ENCODE results near the gene CBFB. TPM values are rescaled to one million over a fixed set of nuclear protein-coding genes. Genes with fewer than 3 reads are reported as not detected.

The CBFB gene
- total and polyA plus RNA-seq, 9 of the 15 experiments (the other 6 are each of a cell fraction or from before 2014, with no cell fraction given): 22.0 to 112 (median 66.5) TPM

DNA sequence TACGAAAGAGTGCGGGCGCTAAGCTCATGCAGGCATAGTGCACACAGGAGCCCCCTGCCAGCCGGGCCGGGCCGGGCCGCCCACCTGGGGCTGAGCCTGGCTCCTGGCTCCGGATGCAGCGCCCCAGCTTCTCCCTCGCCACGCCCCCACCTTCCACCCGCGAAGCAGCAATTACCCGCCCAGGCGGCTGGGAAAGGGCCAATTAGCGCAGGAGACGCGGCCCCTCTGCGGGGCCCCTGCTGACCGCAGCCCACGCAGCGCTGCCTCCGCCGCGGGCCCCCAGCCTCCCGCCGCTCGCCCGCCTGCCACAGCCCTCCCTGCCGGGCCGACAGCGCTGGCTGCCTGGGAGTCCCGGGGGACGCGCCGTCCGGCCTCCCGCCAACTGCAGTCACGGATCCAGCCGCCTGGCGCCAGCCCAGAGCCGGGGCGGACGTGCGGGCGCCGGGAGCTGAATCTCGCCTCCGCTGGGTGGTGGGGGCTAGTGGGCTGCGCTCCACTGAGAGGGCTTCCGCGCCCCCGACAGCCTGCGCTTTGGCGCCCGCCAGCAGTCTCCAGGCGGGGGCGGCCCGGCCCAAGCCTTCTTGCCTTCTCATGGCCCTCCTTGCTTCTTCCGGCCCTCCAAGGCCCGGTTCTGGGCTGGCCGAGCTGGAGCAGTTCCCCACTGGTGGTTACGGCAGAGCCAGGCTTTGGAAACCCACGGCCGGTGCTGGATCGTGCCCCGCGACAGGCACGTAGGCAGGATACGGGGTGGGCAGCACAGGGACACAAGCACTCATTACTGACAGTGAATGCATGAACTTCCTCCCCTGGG lies 14.9 kb upstream of the CBFB start (continued):
- TF ChIP-seq TAF9B (IDR thresholded peaks at IDR 0.05; ENCODE audit: partially characterized antibody) (no peak), BCL6 (CRISPR knock-in tag; IDR thresholded peaks at IDR 0.05) (no peak), CHD4 (IDR thresholded peaks at IDR 0.05; ENCODE audit: insufficient read depth, insufficient replicate concordance, low read depth, low read length, poor library complexity, severe bottlenecking) (no peak), ZNF408 (CRISPR knock-in tag; IDR thresholded peaks at IDR 0.05; ENCODE audit: low read depth) (no peak), HDAC1 (IDR thresholded peaks at IDR 0.05) (no peak), ETV5 (CRISPR knock-in tag; IDR thresholded peaks at IDR 0.05; ENCODE audit: low read depth) (no peak), DMBX1 (CRISPR knock-in tag; IDR thresholded peaks at IDR 0.05; ENCODE audit: borderline replicate concordance) (no peak), DACH1 (IDR thresholded peaks at IDR 0.05; ENCODE audit: partially characterized antibody) (no peak), POU5F1 (IDR thresholded peaks at IDR 0.05; ENCODE audit: borderline replicate concordance, low read depth, low read length, partially characterized antibody) (no peak), NCOA1 (IDR thresholded peaks at IDR 0.05; ENCODE audit: low read depth) (no peak), FOXJ2 (tag; IDR thresholded peaks at IDR 0.05) (no peak), IRF2 (CRISPR knock-in tag; IDR thresholded peaks at IDR 0.05) (no peak), EZH2 (IDR thresholded peaks at IDR 0.05; ENCODE audit: borderline replicate concordance, low read depth, low read length) (no peak), CBX3 (IDR thresholded peaks at IDR 0.05; ENCODE audit: borderline replicate concordance in 1 of 2, low read length in 2 of 2) (no peak), MECOM (CRISPR knock-in tag; IDR thresholded peaks at IDR 0.05) (no peak), FOSL1 (tag; conservative IDR thresholded peaks at IDR 0.05) (no peak), MEF2A (IDR thresholded peaks at IDR 0.05; ENCODE audit: control insufficient read depth, low read depth, low read length) (no peak), HINFP (tag; conservative IDR thresholded peaks at IDR 0.05; ENCODE audit: low read depth) (no peak)
- TF ChIP-seq, protein P1, sequence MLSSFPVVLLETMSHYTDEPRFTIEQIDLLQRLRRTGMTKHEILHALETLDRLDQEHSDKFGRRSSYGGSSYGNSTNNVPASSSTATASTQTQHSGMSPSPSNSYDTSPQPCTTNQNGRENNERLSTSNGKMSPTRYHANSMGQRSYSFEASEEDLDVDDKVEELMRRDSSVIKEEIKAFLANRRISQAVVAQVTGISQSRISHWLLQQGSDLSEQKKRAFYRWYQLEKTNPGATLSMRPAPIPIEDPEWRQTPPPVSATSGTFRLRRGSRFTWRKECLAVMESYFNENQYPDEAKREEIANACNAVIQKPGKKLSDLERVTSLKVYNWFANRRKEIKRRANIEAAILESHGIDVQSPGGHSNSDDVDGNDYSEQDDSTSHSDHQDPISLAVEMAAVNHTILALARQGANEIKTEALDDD (IDR thresholded peaks at IDR 0.05): no peak
- TF ChIP-seq, protein P2, sequence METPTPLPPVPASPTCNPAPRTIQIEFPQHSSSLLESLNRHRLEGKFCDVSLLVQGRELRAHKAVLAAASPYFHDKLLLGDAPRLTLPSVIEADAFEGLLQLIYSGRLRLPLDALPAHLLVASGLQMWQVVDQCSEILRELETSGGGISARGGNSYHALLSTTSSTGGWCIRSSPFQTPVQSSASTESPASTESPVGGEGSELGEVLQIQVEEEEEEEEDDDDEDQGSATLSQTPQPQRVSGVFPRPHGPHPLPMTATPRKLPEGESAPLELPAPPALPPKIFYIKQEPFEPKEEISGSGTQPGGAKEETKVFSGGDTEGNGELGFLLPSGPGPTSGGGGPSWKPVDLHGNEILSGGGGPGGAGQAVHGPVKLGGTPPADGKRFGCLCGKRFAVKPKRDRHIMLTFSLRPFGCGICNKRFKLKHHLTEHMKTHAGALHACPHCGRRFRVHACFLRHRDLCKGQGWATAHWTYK (CRISPR knock-in tag; IDR thresholded peaks at IDR 0.05): no peak
- TF ChIP-seq, protein P3, sequence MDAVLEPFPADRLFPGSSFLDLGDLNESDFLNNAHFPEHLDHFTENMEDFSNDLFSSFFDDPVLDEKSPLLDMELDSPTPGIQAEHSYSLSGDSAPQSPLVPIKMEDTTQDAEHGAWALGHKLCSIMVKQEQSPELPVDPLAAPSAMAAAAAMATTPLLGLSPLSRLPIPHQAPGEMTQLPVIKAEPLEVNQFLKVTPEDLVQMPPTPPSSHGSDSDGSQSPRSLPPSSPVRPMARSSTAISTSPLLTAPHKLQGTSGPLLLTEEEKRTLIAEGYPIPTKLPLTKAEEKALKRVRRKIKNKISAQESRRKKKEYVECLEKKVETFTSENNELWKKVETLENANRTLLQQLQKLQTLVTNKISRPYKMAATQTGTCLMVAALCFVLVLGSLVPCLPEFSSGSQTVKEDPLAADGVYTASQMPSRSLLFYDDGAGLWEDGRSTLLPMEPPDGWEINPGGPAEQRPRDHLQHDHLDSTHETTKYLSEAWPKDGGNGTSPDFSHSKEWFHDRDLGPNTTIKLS (IDR thresholded peaks at IDR 0.05; ENCODE audit: borderline replicate concordance, low read depth): no peak; the same call in 1 of the 2 replicates
